B cell (primary cell): ENCODE results near the gene NOA1. TPM values are rescaled to one million over a fixed set of nuclear protein-coding genes. Genes with fewer than 3 reads are reported as not detected.

Source experiments
- ATAC-seq: fragments of 200-7000 bp; cut with Tn5 transposase; one replicate; pipeline ENCODE4 v1.10.0; 2021; ENCODE audit warnings: low read depth, mild to moderate bottlenecking, moderate number of reproducible peaks, moderate library complexity
- CTCF ChIA-PET: fragments of 350-600 bp; sonication (Branson Sonifier 250); formaldehyde crosslinking; loops from one replicate; lab custom pipeline; 2021; ENCODE audit warnings: antibody characterized with exemption, inconsistent platforms; lab: Charles Lee
- POLR2A ChIA-PET: fragments of 350-600 bp; sonication (Branson Sonifier 250); formaldehyde crosslinking; loops from one replicate; lab custom pipeline; 2021; ENCODE audit warnings: antibody characterized with exemption; lab: Charles Lee
- DNase-seq: peaks from one replicate; pipeline ENCODE4 v3.0.0; 2013
- H2AFZ ChIP-seq: 2 replicates; pipeline ENCODE4 v1.6.1; 2012; ENCODE audit warnings: mild to moderate bottlenecking, low read depth, low read length; ENCODE audit not compliant: insufficient read depth, poor library complexity, severe bottlenecking
- H3K27ac ChIP-seq, 2 donors: 1 replicate in 1 of 2; 2 replicates in 1 of 2; pipeline ENCODE4 v1.5.1; 2012 to 2013; ENCODE audit warnings: low read length in 2 of 2, mild to moderate bottlenecking in 2 of 2, moderate library complexity in 1 of 2
- H3K27me3 ChIP-seq, 4 experiments: fragments of 200-600 bp in 1 of 4; sonication (generic) in 1 of 4; replicated peaks in 1 of 4; 1 replicate in 2 of 4; 2 replicates in 2 of 4; pipeline versions ENCODE4 v1.6.1 to v1.7.0; 2013 to 2016; ENCODE audit warnings: low read length in 3 of 4, mild to moderate bottlenecking in 2 of 4, mixed read lengths in 1 of 4, moderate library complexity in 1 of 4; ENCODE audit not compliant: insufficient read depth in 4 of 4, control insufficient read depth in 3 of 4; ENCODE audit errors: control extremely low read depth in 1 of 4
- H3K36me3 ChIP-seq, 2 experiments: replicated peaks in 1 of 2; 1 replicate in 1 of 2; 2 replicates in 1 of 2; pipeline versions ENCODE4 v1.6.1 to v1.7.1; 2013; ENCODE audit warnings: low read length in 1 of 2; ENCODE audit not compliant: insufficient read depth in 2 of 2, control insufficient read depth in 1 of 2; ENCODE audit errors: control extremely low read depth in 1 of 2, extremely low read depth in 1 of 2
- H3K4me1 ChIP-seq, 2 donors: fragments of 200-600 bp in 1 of 2; sonication (generic) in 1 of 2; 1 replicate in 1 of 2; 2 replicates in 1 of 2; pipeline versions ENCODE4 v1.5.1 to v1.6.1; 2013 to 2017; ENCODE audit warnings: low read length in 2 of 2; ENCODE audit not compliant: control insufficient read depth in 2 of 2, insufficient read depth in 2 of 2
- H3K4me2 ChIP-seq: replicated peaks from 2 replicates; pipeline ENCODE3; 2012; ENCODE audit warnings: mild to moderate bottlenecking, low read depth, low read length; ENCODE audit not compliant: poor library complexity, severe bottlenecking
- H3K4me3 ChIP-seq, 5 experiments: fragments of 200-600 bp in 1 of 5; sonication (generic) in 1 of 5; 1 replicate in 3 of 5; 2 replicates in 2 of 5; pipeline versions ENCODE4 v1.5.1 to v1.7.0; 2011 to 2016; ENCODE audit warnings: low read length in 4 of 5, mild to moderate bottlenecking in 4 of 5, low read depth in 2 of 5, control low read depth in 1 of 5, moderate library complexity in 1 of 5; ENCODE audit not compliant: insufficient read depth in 1 of 5; ENCODE audit errors: control extremely low read depth in 1 of 5, extremely low read depth in 1 of 5
- H3K79me2 ChIP-seq: fragments of 200-600 bp; sonication (generic); one replicate; pipeline ENCODE4 v1.6.0; 2016; ENCODE audit warnings: low read length; ENCODE audit not compliant: control insufficient read depth, insufficient read depth
- H3K9ac ChIP-seq: fragments of 200-600 bp; sonication (generic); 2 replicates; pipeline ENCODE4 v1.6.1; 2017; ENCODE audit warnings: mild to moderate bottlenecking, low read length, moderate library complexity
- H3K9me3 ChIP-seq, 3 donors: one replicate each; pipeline versions ENCODE4 v1.6.1 to v1.7.1; 2013; ENCODE audit warnings: low read length in 2 of 3; ENCODE audit not compliant: control insufficient read depth in 2 of 3, insufficient read depth in 1 of 3; ENCODE audit errors: control extremely low read depth in 1 of 3
- H4K20me1 ChIP-seq: 2 replicates; pipeline ENCODE4 v1.6.0; 2012; ENCODE audit warnings: mild to moderate bottlenecking, low read length; ENCODE audit not compliant: insufficient read depth, control insufficient read depth, poor library complexity, severe bottlenecking
- H3K27ac Mint-ChIP-seq: one replicate; pipeline ENCODE4 v1.8.0; 2021; ENCODE audit warnings: mixed read lengths
- H3K27me3 Mint-ChIP-seq: one replicate; pipeline ENCODE4 v1.8.0; 2021; ENCODE audit warnings: mixed read lengths
- H3K4me1 Mint-ChIP-seq: one replicate; pipeline ENCODE4 v1.8.0; 2021; ENCODE audit warnings: mixed read lengths
- H3K4me3 Mint-ChIP-seq: one replicate; pipeline ENCODE4 v1.8.0; 2021; ENCODE audit warnings: mixed read lengths
- H3K9me3 Mint-ChIP-seq: one replicate; pipeline ENCODE4 v1.8.0; 2022; ENCODE audit warnings: mixed read lengths; ENCODE audit not compliant: insufficient read depth
- EZH2 ChIP-seq: IDR thresholded peaks from 2 replicates; pipeline ENCODE4 v1.6.1; 2012; ENCODE audit warnings: borderline replicate concordance, low read depth, mild to moderate bottlenecking, moderate library complexity, low read length; ENCODE audit not compliant: insufficient read depth, poor library complexity, severe bottlenecking
- WGBS: methylation state at CpG from one replicate; pipeline ENCODE4 v1.1.5; 2013; ENCODE audit warnings: missing lambda C conversion rate; ENCODE audit not compliant: insufficient coverage; 5-methylcytosine and 5-hydroxymethylcytosine counted together
- intact Hi-C: fragments of 100-400 bp; cut with micrococcal nuclease; formaldehyde crosslinking; loops from one replicate; pipeline ENCODE4 v1.10.0; 2022
- polyA plus RNA-seq: library from polyadenylated mRNA; depleted of rRNA; stranded (reverse); fragments of >200 nt; gene quantifications from 2 replicates; pipeline ENCODE4 v1.2.3, GENCODE V29; 2012
- total RNA-seq, 2 donors: library from RNA; stranded (reverse); fragments of 120-200 nt in 1 of 2; gene quantifications; 1 replicate in 1 of 2; 2 replicates in 1 of 2; pipeline versions ENCODE4 v1.2.3 to v1.2.4, GENCODE V29; 2013 to 2022
- TF ChIP-seq, protein P1 (sequence below): fragments of 200-600 bp; IDR thresholded peaks from one replicate; pipeline ENCODE4 v1.8.0; 2022; ENCODE audit warnings: antibody characterized with exemption, mild to moderate bottlenecking

Gene NOA1
- total and polyA plus RNA-seq, 2 donors (not counting 1 experiment from before 2014, with no cell fraction given), result 17.4 to 22.7 TPM

DNA sequence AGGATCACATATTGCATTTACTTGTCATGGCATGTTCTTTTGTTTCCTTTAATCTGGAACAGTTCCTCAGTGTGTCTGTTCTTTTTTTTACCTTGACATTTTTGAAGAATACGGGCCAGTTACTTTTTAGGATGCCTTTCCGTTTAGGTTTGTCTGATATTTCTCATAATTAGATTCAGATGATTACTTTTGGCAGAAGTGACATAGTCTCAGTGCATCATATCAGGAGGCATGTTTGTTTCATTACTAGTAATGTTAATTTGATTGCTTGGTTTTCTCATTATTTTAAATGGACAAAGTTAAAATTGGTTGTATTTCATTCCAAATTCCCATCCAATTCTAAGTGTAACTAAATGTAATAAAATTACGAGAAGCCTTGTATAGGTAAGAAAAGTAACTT, 9.5 kb upstream of the NOA1 start:
- Histone ChIP-seq H3K79me2 (peaks cover 96% of the 10 kb centered on the region), H2AFZ (no peak overlapping the region), H3K4me2 (no peak overlapping the region), H3K9ac (no peak overlapping the region), H3K4me3 (no peak overlapping the region), H3K36me3 (peaks cover 0 to 60% of the 10 kb centered on the region in 2 experiments), H3K27me3 (no peaks in the 10 kb centered on the region), H3K9me3 (no peaks in the 10 kb centered on the region), H3K27ac (no peak overlapping the region), H4K20me1 (peaks cover 87% of the 10 kb centered on the region), H3K4me1 (peaks cover 0 to 4% of the 10 kb centered on the region in 2 donors)
- H3K27me3 Mint-ChIP-seq, result no peaks in the 10 kb centered on the region
- no peaks in the 10 kb centered on the region for H3K9me3 Mint-ChIP-seq
- ChIA-PET CTCF (no interaction called here), POLR2A (no interaction called here)
- peaks cover 20% of the 10 kb centered on the region for H3K4me1 Mint-ChIP-seq
- no peak for ATAC-seq
- intact Hi-C loops, result no loop called here
- DNase-seq, result no peak
- TF ChIP-seq, protein P1, sequence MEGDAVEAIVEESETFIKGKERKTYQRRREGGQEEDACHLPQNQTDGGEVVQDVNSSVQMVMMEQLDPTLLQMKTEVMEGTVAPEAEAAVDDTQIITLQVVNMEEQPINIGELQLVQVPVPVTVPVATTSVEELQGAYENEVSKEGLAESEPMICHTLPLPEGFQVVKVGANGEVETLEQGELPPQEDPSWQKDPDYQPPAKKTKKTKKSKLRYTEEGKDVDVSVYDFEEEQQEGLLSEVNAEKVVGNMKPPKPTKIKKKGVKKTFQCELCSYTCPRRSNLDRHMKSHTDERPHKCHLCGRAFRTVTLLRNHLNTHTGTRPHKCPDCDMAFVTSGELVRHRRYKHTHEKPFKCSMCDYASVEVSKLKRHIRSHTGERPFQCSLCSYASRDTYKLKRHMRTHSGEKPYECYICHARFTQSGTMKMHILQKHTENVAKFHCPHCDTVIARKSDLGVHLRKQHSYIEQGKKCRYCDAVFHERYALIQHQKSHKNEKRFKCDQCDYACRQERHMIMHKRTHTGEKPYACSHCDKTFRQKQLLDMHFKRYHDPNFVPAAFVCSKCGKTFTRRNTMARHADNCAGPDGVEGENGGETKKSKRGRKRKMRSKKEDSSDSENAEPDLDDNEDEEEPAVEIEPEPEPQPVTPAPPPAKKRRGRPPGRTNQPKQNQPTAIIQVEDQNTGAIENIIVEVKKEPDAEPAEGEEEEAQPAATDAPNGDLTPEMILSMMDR, result no peak
- TF ChIP-seq EZH2, result no peak
- 92% methylated on average over 2 of the region's 3 CpGs for WGBS
- no peak overlapping the region for H3K4me3 Mint-ChIP-seq
- no peak overlapping the region for H3K27ac Mint-ChIP-seq

DNA sequence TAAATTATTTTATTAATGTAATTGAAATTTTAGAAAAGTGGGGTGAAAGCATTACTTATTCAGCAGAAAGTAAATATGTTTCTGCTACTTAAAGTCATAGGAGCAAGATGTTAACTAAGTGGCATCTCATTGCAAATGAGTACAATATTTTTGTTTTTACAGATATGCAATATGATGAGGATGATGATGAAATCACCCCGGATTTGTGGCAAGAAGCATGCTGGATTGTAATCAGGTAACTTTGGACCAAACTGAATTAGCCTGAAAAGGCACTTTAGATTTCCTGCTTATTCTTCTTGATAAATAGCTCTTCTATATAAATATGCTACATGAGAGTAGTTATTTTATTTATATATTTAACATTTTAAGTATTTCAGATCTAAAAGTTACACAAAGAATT, 8.8 kb upstream of the NOA1 start:
- ATAC-seq (no peak), DNase-seq (no peak)
- Histone ChIP-seq H3K9me3 (no peaks in the 10 kb centered on the region), H3K4me2 (no peak overlapping the region), H3K27me3 (no peaks in the 10 kb centered on the region), H3K27ac (no peak overlapping the region), H4K20me1 (peaks cover 88% of the 10 kb centered on the region), H3K79me2 (peaks cover 96% of the 10 kb centered on the region), H3K4me3 (no peak overlapping the region), H3K4me1 (peaks cover 0 to 12% of the 10 kb centered on the region in 2 donors), H2AFZ (no peak overlapping the region), H3K36me3 (peaks cover 0 to 53% of the 10 kb centered on the region in 2 experiments), H3K9ac (no peak overlapping the region)
- CTCF ChIA-PET, result no interaction called here
- Mint-ChIP-seq H3K27ac (no peak overlapping the region), H3K9me3 (no peaks in the 10 kb centered on the region), H3K27me3 (no peaks in the 10 kb centered on the region), H3K4me3 (no peak overlapping the region), H3K4me1 (peaks cover 28% of the 10 kb centered on the region)
- POLR2A ChIA-PET, result no interaction called here
- intact Hi-C loops, result no loop called here
- WGBS, result no CpG with 5 or more reads among the region's 1 CpG
- TF ChIP-seq, protein P1, result no peak
- no peak for TF ChIP-seq EZH2
